HG02970 (cell line): Measurements from ENCODE around the gene CDS2.
A peak's percentile ranks its signal among the peaks of the same experiment; 100 is the strongest.

ENCODE experiments used
- ATAC-seq: cut with Tn5 transposase; IDR thresholded peaks from one replicate; pipeline ENCODE4 v1.9.1; 2021; ENCODE audit warnings: mild to moderate bottlenecking, moderate library complexity, moderate number of reproducible peaks; ENCODE audit not compliant: unreplicated experiment, low FRiP score

The CDS2 gene

GRCh38 chr20:5118220-5119142 is 8.3 kb upstream of the CDS2 start:
- no peak for ATAC-seq

- ATAC-seq = no peak
Measured at GRCh38 chr20:5119143-5119434, 7.7 kb upstream of the CDS2 start.

- ATAC-seq = peak; percentile 93
Measured at GRCh38 chr20:5119435-5120184, 7.2 kb upstream of the CDS2 start, which contains the start of gene PCNA. Gene PCNA (minus strand): TSS chr20:5119958. CDS start chr20:5119798, 160 bp downstream.

GRCh38 chr20:5120185-5120476 is 6.7 kb upstream of the CDS2 start:
- ATAC-seq = no peak

- ATAC-seq = no peak
Measured at GRCh38 chr20:5122873-5123260, 3.9 kb upstream of the CDS2 start.

- ATAC-seq = peak; percentile 31
Measured at GRCh38 chr20:5127204-5127858, 523 bp downstream of the CDS2 start.

- no peak for ATAC-seq
Measured at GRCh38 chr20:5127859-5128424, 1.1 kb downstream of the CDS2 start.

- ATAC-seq = no peak
Measured at GRCh38 chr20:5128886-5129285, 2.1 kb downstream of the CDS2 start.

- ATAC-seq = no peak
Measured at GRCh38 chr20:5131502-5131901, 4.7 kb downstream of the CDS2 start.

GRCh38 chr20:5133998-5134397 is 7.2 kb downstream of the CDS2 start:
- no peak for ATAC-seq

GRCh38 chr20:5135363-5136012 is 8.7 kb downstream of the CDS2 start:
- ATAC-seq = no peak

GRCh38 chr20:5136096-5136495 is 9.3 kb downstream of the CDS2 start:
- ATAC-seq = no peak

- no peak for ATAC-seq
Measured at GRCh38 chr20:5140195-5140594, 13.4 kb downstream of the CDS2 start.

- ATAC-seq = no peak
Measured at GRCh38 chr20:5141615-5142014, 14.8 kb downstream of the CDS2 start.

GRCh38 chr20:5143851-5144250 is 17.0 kb downstream of the CDS2 start:
- ATAC-seq = no peak

GRCh38 chr20:5145365-5146098 is 18.7 kb downstream of the CDS2 start:
- no peak for ATAC-seq

- no peak for ATAC-seq
Measured at GRCh38 chr20:5146099-5146668, 19.4 kb downstream of the CDS2 start.

GRCh38 chr20:5146871-5147592 is 20.2 kb downstream of the CDS2 start:
- ATAC-seq = no peak

GRCh38 chr20:5148581-5148980 is 21.8 kb downstream of the CDS2 start:
- no peak for ATAC-seq
